Activated CD4-positive, alpha-beta T cell treated with anti-CD3 and anti-CD28 coated beads for 36 hours (primary cell): Measurements from ENCODE around the gene ITGA8. TPM values are rescaled to one million over a fixed set of nuclear protein-coding genes. Genes with fewer than 3 reads are reported as not detected.

Experiments
- ATAC-seq: fragments of 200-7000 bp; cut with Tn5 transposase; one replicate; pipeline ENCODE4 v1.10.0; 2021; ENCODE audit warnings: mild to moderate bottlenecking, moderate library complexity
- CTCF ChIA-PET: fragments of 350-600 bp; sonication (Branson Sonifier 250); formaldehyde crosslinking; loops from one replicate; lab custom pipeline; 2021; ENCODE audit warnings: antibody characterized with exemption; lab: Charles Lee
- POLR2A ChIA-PET: fragments of 350-600 bp; sonication (Branson Sonifier 250); formaldehyde crosslinking; loops from one replicate; lab custom pipeline; 2021; ENCODE audit warnings: antibody characterized with exemption, inconsistent platforms; lab: Charles Lee
- DNase-seq: peaks from one replicate; pipeline ENCODE4 v3.0.0-alpha.2; 2020
- H3K27ac Mint-ChIP-seq: one replicate; pipeline ENCODE4 v1.8.0; 2021; ENCODE audit warnings: mixed read lengths
- H3K27me3 Mint-ChIP-seq: one replicate; pipeline ENCODE4 v1.8.0; 2021; ENCODE audit warnings: mixed read lengths
- H3K36me3 Mint-ChIP-seq: one replicate; pipeline ENCODE4 v1.8.0; 2021; ENCODE audit warnings: low read depth, mixed read lengths
- H3K4me1 Mint-ChIP-seq: one replicate; pipeline ENCODE4 v1.8.0; 2021; ENCODE audit warnings: mixed read lengths
- H3K4me3 Mint-ChIP-seq: one replicate; pipeline ENCODE4 v1.8.0; 2021; ENCODE audit warnings: mild to moderate bottlenecking, moderate library complexity, mixed read lengths
- H3K9me3 Mint-ChIP-seq: one replicate; pipeline ENCODE4 v1.8.0; 2021; ENCODE audit warnings: low read depth, mixed read lengths
- intact Hi-C, 2 experiments: fragments of 100-400 bp; cut with DNase I in 1 of 2; cut with micrococcal nuclease in 1 of 2; formaldehyde crosslinking; loops; one replicate each; pipeline versions ENCODE4 v1.14.2 to v1.15.1; 2022 to 2024; cut with DNase I, micrococcal nuclease
- total RNA-seq, 2 experiments: library from RNA; stranded (reverse); gene quantifications; one replicate each; pipeline ENCODE4 v1.2.3, GENCODE V29; 2021

ITGA8 gene
- total RNA-seq, 2 experiments from 2014 or later = not detected

GRCh38 chr10:15672469-15672868, 47.3 kb downstream of the ITGA8 start:
- intact Hi-C loops = no loop called here
- no peaks in the 10 kb centered on the region for H3K4me1 Mint-ChIP-seq
- ChIA-PET POLR2A (no interaction called here), CTCF (no interaction called here)
- no peaks in the 10 kb centered on the region for H3K9me3 Mint-ChIP-seq
- ATAC-seq (no peak), DNase-seq (no peak)
- peaks cover 11% of the 10 kb centered on the region for H3K27me3 Mint-ChIP-seq
- H3K4me3 Mint-ChIP-seq = no peak overlapping the region
- H3K27ac Mint-ChIP-seq = no peak overlapping the region
- H3K36me3 Mint-ChIP-seq = no peaks in the 10 kb centered on the region

DNA sequence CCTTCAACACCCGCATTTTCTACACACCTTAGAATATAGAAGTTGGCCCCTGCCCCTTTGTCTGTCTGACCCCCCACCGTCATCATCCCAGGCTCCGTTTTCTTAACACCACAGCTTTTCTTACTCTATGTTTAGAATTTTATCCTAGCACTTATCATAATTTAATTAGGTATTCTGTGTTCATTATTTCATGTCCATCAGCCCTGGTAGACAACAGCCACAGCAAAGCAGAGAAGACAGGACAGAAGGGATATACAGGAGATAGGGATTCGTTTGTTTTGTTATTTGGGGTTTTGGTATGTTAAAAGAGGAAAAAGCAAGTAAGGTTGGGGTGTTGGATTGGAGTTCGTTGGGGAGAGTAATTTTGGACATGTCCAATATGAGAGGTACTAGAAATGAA, 48.8 kb downstream of the ITGA8 start:
- DNase-seq (no peak), ATAC-seq (no peak)
- peaks cover 1% of the 10 kb centered on the region for H3K9me3 Mint-ChIP-seq
- peaks cover 9% of the 10 kb centered on the region for H3K27me3 Mint-ChIP-seq
- no peaks in the 10 kb centered on the region for H3K36me3 Mint-ChIP-seq
- CTCF ChIA-PET = no interaction called here
- no peak overlapping the region for H3K4me3 Mint-ChIP-seq
- H3K27ac Mint-ChIP-seq = no peak overlapping the region
- POLR2A ChIA-PET = no interaction called here
- intact Hi-C loops = no loop called here
- no peaks in the 10 kb centered on the region for H3K4me1 Mint-ChIP-seq

DNA sequence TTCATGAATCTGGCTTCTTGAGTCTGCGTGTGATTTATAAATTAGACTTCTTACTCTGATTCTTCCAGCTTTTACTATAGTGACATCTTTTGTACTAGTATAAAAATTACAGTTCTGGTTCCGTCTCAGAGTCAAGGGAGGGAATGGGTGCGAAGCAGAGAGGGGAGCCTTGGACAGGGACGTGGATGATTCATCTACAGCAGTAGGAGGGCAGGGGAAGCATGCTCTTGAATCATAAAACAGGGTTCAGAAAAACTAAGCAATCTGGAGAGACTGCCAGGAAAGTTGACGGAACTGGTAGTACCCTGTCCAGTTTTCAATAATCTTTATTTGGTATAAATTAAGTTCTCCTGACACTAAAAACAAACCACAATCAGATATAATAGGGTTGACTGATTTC, 58.1 kb downstream of the ITGA8 start:
- Mint-ChIP-seq H3K4me3 (no peak overlapping the region), H3K36me3 (no peaks in the 10 kb centered on the region), H3K9me3 (no peaks in the 10 kb centered on the region), H3K27ac (no peak overlapping the region), H3K27me3 (peaks cover 2% of the 10 kb centered on the region), H3K4me1 (no peaks in the 10 kb centered on the region)
- DNase-seq = no peak
- CTCF ChIA-PET = interaction anchor here (0.6 kb wide), 1 partner anchor 57 kb away, joined by 6 read pairs; no protein-coding TSS in a partner anchor
- ATAC-seq = no peak
- intact Hi-C loops = no loop called here
- POLR2A ChIA-PET = no interaction called here

DNA sequence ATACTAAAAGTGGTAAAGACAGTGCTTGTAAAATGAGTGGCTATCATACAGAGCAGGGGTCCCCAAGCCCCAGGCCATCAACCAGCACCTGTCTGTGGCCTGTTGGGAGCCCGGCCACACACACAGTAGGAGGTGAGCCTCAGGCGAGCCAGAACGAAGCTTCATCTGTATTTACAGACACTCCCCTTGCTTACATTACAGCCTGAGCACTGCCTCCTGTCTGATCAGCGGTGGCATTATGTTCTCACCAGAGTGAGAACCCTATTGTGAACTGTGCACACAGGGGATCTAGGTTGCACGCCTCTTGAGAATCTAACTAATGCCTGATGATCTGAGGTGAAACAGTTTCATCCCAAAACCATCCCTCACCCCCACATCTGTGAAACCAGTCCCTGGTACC, 58.7 kb downstream of the ITGA8 start:
- Mint-ChIP-seq H3K9me3 (no peaks in the 10 kb centered on the region), H3K27ac (no peak overlapping the region), H3K27me3 (peaks cover 2% of the 10 kb centered on the region), H3K36me3 (no peaks in the 10 kb centered on the region), H3K4me1 (no peaks in the 10 kb centered on the region), H3K4me3 (no peak overlapping the region)
- POLR2A ChIA-PET = no interaction called here
- ATAC-seq = no peak
- intact Hi-C loops = no loop called here
- DNase-seq = no peak
- CTCF ChIA-PET = interaction anchor here (0.6 kb wide), 1 partner anchor 56 kb away, joined by 6 read pairs; no protein-coding TSS in a partner anchor

DNA sequence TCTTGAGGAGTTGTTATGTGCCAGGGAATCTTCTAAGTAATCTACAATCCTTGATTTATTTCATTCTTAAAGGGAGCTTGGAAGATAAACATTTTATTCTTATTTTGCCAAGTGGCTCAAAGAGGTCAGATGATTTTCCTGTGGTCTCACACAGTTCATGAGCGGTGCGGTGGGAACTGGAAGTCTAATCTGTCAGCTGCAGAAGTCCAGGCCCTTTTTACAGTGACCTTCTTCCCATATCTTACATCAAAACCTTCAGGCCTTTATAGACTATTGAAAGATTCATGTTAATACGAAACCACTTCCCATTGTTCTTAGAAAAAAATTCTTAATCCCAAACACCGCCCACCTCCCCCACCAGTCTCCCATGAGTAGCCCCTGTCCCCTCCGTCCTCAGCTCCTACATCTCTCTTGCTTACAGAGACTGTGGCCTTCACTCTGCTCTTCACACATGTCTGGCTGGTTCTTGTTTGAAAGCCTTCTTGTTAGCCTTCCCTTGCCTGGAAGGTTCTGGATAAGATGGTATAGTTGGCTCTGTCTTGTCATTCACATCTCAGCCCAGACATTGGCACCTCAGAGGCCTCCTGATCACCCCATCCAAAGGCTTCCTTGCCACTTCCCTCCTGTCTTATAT, 61.5 kb downstream of the ITGA8 start:
- Mint-ChIP-seq H3K9me3 (no peaks in the 10 kb centered on the region), H3K36me3 (no peaks in the 10 kb centered on the region), H3K27me3 (peaks cover 2% of the 10 kb centered on the region), H3K4me3 (no peak overlapping the region), H3K4me1 (no peaks in the 10 kb centered on the region), H3K27ac (no peak overlapping the region)
- DNase-seq (no peak), ATAC-seq (no peak)
- ChIA-PET CTCF (no interaction called here), POLR2A (no interaction called here)
- intact Hi-C loops = no loop called here

- ChIA-PET POLR2A (no interaction called here), CTCF (interaction anchor here (0.9 kb wide), 1 partner anchor 68 kb away, joined by 3 read pairs; no protein-coding TSS in a partner anchor)
- Mint-ChIP-seq H3K36me3 (no peaks in the 10 kb centered on the region), H3K4me1 (no peaks in the 10 kb centered on the region), H3K27me3 (no peaks in the 10 kb centered on the region), H3K27ac (no peak overlapping the region), H3K4me3 (no peak overlapping the region), H3K9me3 (no peaks in the 10 kb centered on the region)
- no peak for ATAC-seq
- intact Hi-C loops = no loop called here
- no peak for DNase-seq
Measured at GRCh38 chr10:15652757-15653156, 67.0 kb downstream of the ITGA8 start.

GRCh38 chr10:15652117-15652516, 67.6 kb downstream of the ITGA8 start:
- ChIA-PET CTCF (interaction anchor here (0.9 kb wide), 1 partner anchor 67 kb away, joined by 3 read pairs; no protein-coding TSS in a partner anchor), POLR2A (no interaction called here)
- Mint-ChIP-seq H3K9me3 (no peaks in the 10 kb centered on the region), H3K4me1 (no peaks in the 10 kb centered on the region), H3K4me3 (no peak overlapping the region), H3K27me3 (no peaks in the 10 kb centered on the region), H3K27ac (no peak overlapping the region), H3K36me3 (no peaks in the 10 kb centered on the region)
- intact Hi-C loops = no loop called here
- DNase-seq (no peak), ATAC-seq (no peak)

DNA sequence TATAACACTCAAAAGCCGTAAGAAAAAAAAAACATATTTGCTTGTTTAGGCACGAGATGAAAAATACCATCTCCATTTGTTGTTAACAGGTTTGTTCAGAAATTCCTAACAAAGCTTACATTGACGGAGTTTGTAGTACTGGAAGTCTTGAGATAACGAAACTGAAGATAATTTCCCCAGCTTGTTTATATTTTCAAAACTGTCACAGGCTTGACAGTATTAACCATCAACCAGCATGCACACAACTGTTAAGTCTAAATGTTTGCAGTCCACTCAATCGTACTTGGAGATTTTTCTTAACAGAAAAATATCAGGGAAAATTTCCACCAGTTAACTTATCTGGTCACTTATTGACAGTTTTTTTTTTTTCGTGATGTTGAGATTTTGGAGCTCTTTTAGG, 68.5 kb downstream of the ITGA8 start:
- no peak for DNase-seq

GRCh38 chr10:15642095-15642494, 77.6 kb downstream of the ITGA8 start:
- H3K36me3 Mint-ChIP-seq = no peaks in the 10 kb centered on the region
- ATAC-seq (no peak), DNase-seq (no peak)
- H3K4me1 Mint-ChIP-seq = no peaks in the 10 kb centered on the region
- no peaks in the 10 kb centered on the region for H3K9me3 Mint-ChIP-seq
- ChIA-PET CTCF (interaction anchor here (0.7 kb wide), 1 partner anchor 950 kb away, joined by 3 read pairs; no protein-coding TSS in a partner anchor), POLR2A (no interaction called here)
- intact Hi-C loops = no loop called here
- no peak overlapping the region for H3K27ac Mint-ChIP-seq
- peaks cover 4% of the 10 kb centered on the region for H3K27me3 Mint-ChIP-seq
- no peak overlapping the region for H3K4me3 Mint-ChIP-seq

More for the DNA sequence above, 68.5 kb downstream of the ITGA8 start:
- Mint-ChIP-seq H3K27ac (no peak overlapping the region), H3K36me3 (no peaks in the 10 kb centered on the region), H3K4me3 (no peak overlapping the region), H3K4me1 (no peaks in the 10 kb centered on the region), H3K9me3 (no peaks in the 10 kb centered on the region), H3K27me3 (no peaks in the 10 kb centered on the region)
- intact Hi-C loops = no loop called here
- ATAC-seq = no peak
- POLR2A ChIA-PET = no interaction called here
- CTCF ChIA-PET = interaction anchor here (0.6 to 0.7 kb wide), 3 partner anchors 11 to 189 kb away, joined by 3 read pairs; no protein-coding TSS in a partner anchor

- H3K4me3 Mint-ChIP-seq = no peak overlapping the region
- intact Hi-C loops = no loop called here
- ChIA-PET POLR2A (no interaction called here), CTCF (interaction anchor here (0.6 kb wide), 1 partner anchor 11 kb away, joined by 3 read pairs; no protein-coding TSS in a partner anchor)
- peaks cover 7% of the 10 kb centered on the region for H3K27me3 Mint-ChIP-seq
- H3K27ac Mint-ChIP-seq = no peak overlapping the region
- H3K36me3 Mint-ChIP-seq = no peaks in the 10 kb centered on the region
- ATAC-seq (no peak), DNase-seq (no peak)
- H3K4me1 Mint-ChIP-seq = no peaks in the 10 kb centered on the region
- H3K9me3 Mint-ChIP-seq = no peaks in the 10 kb centered on the region
Measured at GRCh38 chr10:15640536-15641085, 79.1 kb downstream of the ITGA8 start.

DNA sequence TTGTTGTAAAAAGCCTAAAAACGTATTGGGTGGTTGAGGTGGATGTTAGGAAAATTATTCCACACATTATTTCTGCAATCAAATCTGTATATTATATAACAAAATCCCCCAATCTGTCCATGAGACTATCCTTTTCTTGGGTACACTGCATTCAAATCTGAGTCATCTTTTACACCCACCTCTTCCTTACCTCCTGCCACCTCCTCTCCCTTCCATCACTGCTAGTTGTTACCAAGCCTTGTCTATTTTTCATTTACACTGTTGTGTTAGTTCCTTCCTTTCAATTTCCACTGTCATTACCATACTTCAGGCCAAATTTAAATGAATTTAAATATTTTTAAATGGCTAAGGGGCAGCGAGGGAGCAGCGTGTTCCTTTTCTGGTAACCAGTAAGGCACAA, 83.3 kb downstream of the ITGA8 start:
- intact Hi-C loops = no loop called here
- H3K4me3 Mint-ChIP-seq = no peak overlapping the region
- ChIA-PET POLR2A (no interaction called here), CTCF (no interaction called here)
- DNase-seq (no peak), ATAC-seq (no peak)
- no peaks in the 10 kb centered on the region for H3K36me3 Mint-ChIP-seq
- no peak overlapping the region for H3K27ac Mint-ChIP-seq
- H3K4me1 Mint-ChIP-seq = no peaks in the 10 kb centered on the region
- peaks cover 12% of the 10 kb centered on the region for H3K27me3 Mint-ChIP-seq
- H3K9me3 Mint-ChIP-seq = no peaks in the 10 kb centered on the region

DNA sequence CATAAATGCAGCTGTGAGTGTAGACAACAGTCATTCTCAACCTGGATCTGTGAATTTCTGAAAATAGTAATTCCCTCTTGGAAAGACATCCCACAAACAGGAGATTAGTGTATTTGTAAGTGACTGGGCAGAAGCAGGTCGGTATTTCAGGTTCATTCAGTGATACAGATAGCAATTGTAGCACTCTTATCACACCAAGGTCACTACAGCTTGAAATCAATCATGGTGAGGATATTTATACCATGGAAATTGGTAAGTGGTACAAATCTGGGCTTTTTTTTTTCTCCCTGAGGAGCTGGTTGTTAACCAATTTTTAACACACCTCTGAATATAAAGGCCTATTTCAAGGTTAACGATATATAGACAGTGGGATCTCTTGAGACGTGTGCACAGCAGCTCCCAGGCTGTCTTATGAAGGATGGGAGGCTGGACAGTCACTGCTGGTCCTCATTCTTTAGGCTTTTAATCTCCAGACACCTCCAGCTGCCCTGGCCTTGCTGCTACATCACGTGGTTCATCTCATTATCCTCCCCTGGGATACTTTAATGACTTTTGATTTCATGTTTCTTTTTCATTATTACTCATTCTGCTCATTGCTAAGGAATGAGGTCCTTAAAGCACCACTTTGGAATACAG, 87.1 kb downstream of the ITGA8 start:
- no peaks in the 10 kb centered on the region for H3K9me3 Mint-ChIP-seq
- ATAC-seq (no peak), DNase-seq (no peak)
- H3K4me1 Mint-ChIP-seq = no peaks in the 10 kb centered on the region
- no peak overlapping the region for H3K4me3 Mint-ChIP-seq
- peaks cover 13% of the 10 kb centered on the region for H3K27me3 Mint-ChIP-seq
- POLR2A ChIA-PET = no interaction called here
- CTCF ChIA-PET = no interaction called here
- intact Hi-C loops = no loop called here
- no peaks in the 10 kb centered on the region for H3K36me3 Mint-ChIP-seq
- no peak overlapping the region for H3K27ac Mint-ChIP-seq
